ENCODE measurements around the gene EXO1.
"Not testable (repeated sequence)": the region's sequence is repeated elsewhere in the genome, so short reads cannot be mapped to it uniquely, and the experiment has no call there.

The EXO1 gene

DNA sequence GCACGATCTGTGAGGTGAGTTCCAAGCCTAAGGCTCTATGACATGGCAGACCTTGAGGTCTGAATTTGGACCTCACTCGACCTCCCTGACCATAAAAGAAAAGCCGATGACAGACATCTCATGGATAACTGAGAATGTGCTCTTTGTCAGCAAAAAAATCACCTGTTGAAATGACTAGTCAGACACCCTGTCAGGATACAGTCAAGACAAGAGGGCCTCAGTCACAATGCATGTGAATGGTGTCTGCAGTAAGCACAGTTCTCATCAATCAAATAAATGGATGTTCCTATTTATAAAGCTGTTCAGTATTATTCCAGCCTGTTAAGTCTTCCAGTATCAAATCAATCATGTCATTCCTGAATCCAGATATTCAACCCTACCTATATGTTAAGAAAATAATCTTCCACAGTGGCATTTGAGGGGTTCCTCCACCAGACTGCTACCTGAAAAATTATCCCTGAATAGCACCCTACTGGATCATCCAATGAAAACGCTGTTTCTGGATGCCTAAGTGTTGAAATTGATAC, 28.6 kb upstream of the EXO1 start:
- Histone ChIP-seq H3K9me3 (ENCODE audit: control insufficient read depth, low read length) (no peaks in the 10 kb centered on the region), H3K36me3 (ENCODE audit: control insufficient read depth, insufficient read depth, low read length) (no peaks in the 10 kb centered on the region), H3K27me3 (ENCODE audit: control insufficient read depth, insufficient read depth, low read length) (no peaks in the 10 kb centered on the region), H3K4me1 (ENCODE audit: control insufficient read depth, insufficient read depth, low read length) (no peaks in the 10 kb centered on the region), H3K4me3 (ENCODE audit: low read length) (no peak overlapping the region), H3K9ac (ENCODE audit: low read length) (no peak overlapping the region)

- no peak overlapping the region for H3K9ac ChIP-seq (ENCODE audit: low read length)
- H3K27me3 ChIP-seq (ENCODE audit: control insufficient read depth, insufficient read depth, low read length), result no peaks in the 10 kb centered on the region
- H3K4me1 ChIP-seq (ENCODE audit: control insufficient read depth, insufficient read depth, low read length), result no peaks in the 10 kb centered on the region
- no peaks in the 10 kb centered on the region for H3K9me3 ChIP-seq (ENCODE audit: control insufficient read depth, low read length)
- H3K36me3 ChIP-seq (ENCODE audit: control insufficient read depth, insufficient read depth, low read length), result no peaks in the 10 kb centered on the region
- no peak overlapping the region for H3K4me3 ChIP-seq (ENCODE audit: low read length)
Observed at GRCh38 chr1:241821363-241821762, 26.6 kb upstream of the EXO1 start.

DNA sequence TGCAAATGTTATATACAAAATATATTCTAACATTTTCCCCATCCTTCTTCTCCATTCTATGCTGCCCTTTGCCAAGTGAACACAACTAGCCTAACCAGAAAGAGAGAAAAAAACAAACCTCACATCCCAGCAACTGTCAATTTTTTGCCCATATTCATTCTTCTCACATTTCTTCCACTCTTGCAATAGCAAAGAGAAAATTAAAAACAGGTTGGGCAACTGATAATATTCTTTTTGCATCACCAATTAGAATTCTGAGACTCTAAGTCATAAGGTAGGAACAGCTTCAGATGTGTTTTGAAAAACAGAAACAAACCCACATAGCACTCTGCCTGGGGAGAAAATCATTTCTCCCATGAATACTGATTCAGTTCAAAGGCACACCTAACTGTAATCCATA, 25.2 kb upstream of the EXO1 start:
- no peaks in the 10 kb centered on the region for H3K36me3 ChIP-seq (ENCODE audit: control insufficient read depth, insufficient read depth, low read length)
- no peaks in the 10 kb centered on the region for H3K27me3 ChIP-seq (ENCODE audit: control insufficient read depth, insufficient read depth, low read length)

GRCh38 chr1:241823925-241824324, 24.1 kb upstream of the EXO1 start:
- H3K4me1 ChIP-seq (ENCODE audit: control insufficient read depth, insufficient read depth, low read length), result no peaks in the 10 kb centered on the region
- H3K4me3 ChIP-seq (ENCODE audit: low read length), result no peak overlapping the region
- H3K9ac ChIP-seq (ENCODE audit: low read length), result no peak overlapping the region
- H3K27me3 ChIP-seq (ENCODE audit: control insufficient read depth, insufficient read depth, low read length), result no peaks in the 10 kb centered on the region
- H3K36me3 ChIP-seq (ENCODE audit: control insufficient read depth, insufficient read depth, low read length), result no peaks in the 10 kb centered on the region
- no peaks in the 10 kb centered on the region for H3K9me3 ChIP-seq (ENCODE audit: control insufficient read depth, low read length)

More for the DNA sequence above, 25.2 kb upstream of the EXO1 start:
- H3K9ac ChIP-seq (ENCODE audit: low read length), result no peak overlapping the region
- H3K4me1 ChIP-seq (ENCODE audit: control insufficient read depth, insufficient read depth, low read length), result no peaks in the 10 kb centered on the region
- H3K9me3 ChIP-seq (ENCODE audit: control insufficient read depth, low read length), result no peaks in the 10 kb centered on the region
- no peak overlapping the region for H3K4me3 ChIP-seq (ENCODE audit: low read length)

DNA sequence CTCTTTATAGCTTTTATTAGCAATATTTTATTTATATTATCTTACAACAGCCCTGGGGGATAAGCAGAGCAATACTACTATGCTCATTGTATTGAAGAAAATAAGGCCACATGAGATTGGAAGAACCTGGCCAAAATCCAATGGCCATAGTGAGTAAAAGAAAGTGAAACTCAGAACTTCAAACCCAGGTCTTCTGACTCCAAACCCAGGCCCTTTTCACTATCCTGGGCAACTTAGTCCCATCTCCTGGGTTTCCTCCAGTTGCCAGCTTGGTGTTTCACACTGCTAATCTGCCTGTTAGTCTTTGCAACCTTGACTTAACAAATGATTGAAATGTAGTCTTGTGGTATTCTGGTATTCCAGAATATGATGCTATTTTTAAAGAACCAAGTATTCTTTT, 22.4 kb upstream of the EXO1 start:
- H3K9ac ChIP-seq (ENCODE audit: low read length), result no peak overlapping the region
- no peaks in the 10 kb centered on the region for H3K9me3 ChIP-seq (ENCODE audit: control insufficient read depth, low read length)
- no peaks in the 10 kb centered on the region for H3K36me3 ChIP-seq (ENCODE audit: control insufficient read depth, insufficient read depth, low read length)
- no peaks in the 10 kb centered on the region for H3K27me3 ChIP-seq (ENCODE audit: control insufficient read depth, insufficient read depth, low read length)
- no peaks in the 10 kb centered on the region for H3K4me1 ChIP-seq (ENCODE audit: control insufficient read depth, insufficient read depth, low read length)
- H3K4me3 ChIP-seq (ENCODE audit: low read length), result no peak overlapping the region

GRCh38 chr1:241826613-241827012, 21.4 kb upstream of the EXO1 start:
- H3K4me1 ChIP-seq (ENCODE audit: control insufficient read depth, insufficient read depth, low read length); H3K27me3 ChIP-seq (ENCODE audit: control insufficient read depth, insufficient read depth, low read length); H3K4me3 ChIP-seq (ENCODE audit: low read length); H3K9ac ChIP-seq (ENCODE audit: low read length); H3K36me3 ChIP-seq (ENCODE audit: control insufficient read depth, insufficient read depth, low read length); H3K9me3 ChIP-seq (ENCODE audit: control insufficient read depth, low read length): not testable (repeated sequence)

DNA sequence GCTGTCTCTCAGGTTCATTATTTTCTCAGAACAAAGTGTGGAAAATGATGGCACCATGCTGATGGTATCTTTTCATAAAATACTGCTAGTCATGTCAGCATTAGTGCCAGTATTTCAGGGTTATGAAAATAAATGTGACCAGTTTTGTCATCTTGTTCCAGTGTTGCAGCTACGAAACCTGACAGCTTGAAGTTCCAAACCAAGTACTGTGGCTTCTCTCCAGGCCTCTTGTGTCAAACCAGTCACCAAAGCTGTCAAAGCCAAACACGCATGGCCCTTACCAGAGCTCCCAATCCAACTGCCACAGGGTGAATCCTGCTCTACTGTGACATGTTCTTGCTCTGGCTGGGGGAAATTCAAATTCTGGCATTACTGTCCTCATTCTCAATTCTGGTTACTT, 20.7 kb upstream of the EXO1 start:
- Histone ChIP-seq H3K4me3 (ENCODE audit: low read length) (no peak overlapping the region), H3K9ac (ENCODE audit: low read length) (no peak overlapping the region), H3K36me3 (ENCODE audit: control insufficient read depth, insufficient read depth, low read length) (no peaks in the 10 kb centered on the region)

DNA sequence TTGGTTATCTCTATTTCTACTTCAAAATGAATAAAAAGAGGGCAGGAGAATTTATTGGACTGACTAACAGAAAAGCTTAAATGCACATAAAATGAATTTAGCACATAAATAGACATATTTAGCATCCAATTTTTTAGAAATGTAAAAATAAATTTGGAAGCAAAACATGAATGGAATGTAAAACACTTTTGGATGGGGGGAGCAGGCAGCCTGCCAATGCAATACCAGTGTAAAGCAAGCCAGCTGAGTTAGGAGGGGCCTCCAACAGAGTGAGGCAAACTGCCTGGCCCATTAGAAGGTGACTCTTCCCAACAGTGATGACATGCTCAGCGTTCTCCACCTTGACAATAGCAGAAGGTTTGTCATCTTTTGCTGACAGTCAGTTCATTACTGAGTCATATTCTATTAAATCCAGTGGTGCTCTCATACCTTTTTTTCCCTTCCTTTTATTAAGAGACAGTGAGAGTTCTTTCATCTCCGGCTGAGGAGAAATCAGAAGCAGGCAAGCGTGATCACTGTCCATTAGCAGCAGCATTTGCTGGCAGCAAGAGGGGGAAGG, 19.5 kb upstream of the EXO1 start:
- Histone ChIP-seq H3K27me3 (ENCODE audit: control insufficient read depth, insufficient read depth, low read length) (no peaks in the 10 kb centered on the region), H3K4me1 (ENCODE audit: control insufficient read depth, insufficient read depth, low read length) (no peaks in the 10 kb centered on the region), H3K9ac (ENCODE audit: low read length) (no peak overlapping the region), H3K36me3 (ENCODE audit: control insufficient read depth, insufficient read depth, low read length) (no peaks in the 10 kb centered on the region), H3K9me3 (ENCODE audit: control insufficient read depth, low read length) (no peaks in the 10 kb centered on the region), H3K4me3 (ENCODE audit: low read length) (no peak overlapping the region)

More for the DNA sequence above, 20.7 kb upstream of the EXO1 start:
- no peaks in the 10 kb centered on the region for H3K4me1 ChIP-seq (ENCODE audit: control insufficient read depth, insufficient read depth, low read length)
- H3K9me3 ChIP-seq (ENCODE audit: control insufficient read depth, low read length), result no peaks in the 10 kb centered on the region
- no peaks in the 10 kb centered on the region for H3K27me3 ChIP-seq (ENCODE audit: control insufficient read depth, insufficient read depth, low read length)

- Histone ChIP-seq H3K36me3 (ENCODE audit: control insufficient read depth, insufficient read depth, low read length) (no peaks in the 10 kb centered on the region), H3K9ac (ENCODE audit: low read length) (no peak overlapping the region), H3K4me1 (ENCODE audit: control insufficient read depth, insufficient read depth, low read length) (no peaks in the 10 kb centered on the region), H3K27me3 (ENCODE audit: control insufficient read depth, insufficient read depth, low read length) (no peaks in the 10 kb centered on the region), H3K9me3 (ENCODE audit: control insufficient read depth, low read length) (no peaks in the 10 kb centered on the region), H3K4me3 (ENCODE audit: low read length) (no peak overlapping the region)
Observed at GRCh38 chr1:241829468-241829867, 18.5 kb upstream of the EXO1 start.

- no peaks in the 10 kb centered on the region for H3K27me3 ChIP-seq (ENCODE audit: control insufficient read depth, insufficient read depth, low read length)
- H3K4me3 ChIP-seq (ENCODE audit: low read length), result no peak overlapping the region
- no peak overlapping the region for H3K9ac ChIP-seq (ENCODE audit: low read length)
- no peaks in the 10 kb centered on the region for H3K4me1 ChIP-seq (ENCODE audit: control insufficient read depth, insufficient read depth, low read length)
- no peaks in the 10 kb centered on the region for H3K9me3 ChIP-seq (ENCODE audit: control insufficient read depth, low read length)
- H3K36me3 ChIP-seq (ENCODE audit: control insufficient read depth, insufficient read depth, low read length), result no peaks in the 10 kb centered on the region
Observed at GRCh38 chr1:241834733-241835377, 13.1 kb upstream of the EXO1 start.

DNA sequence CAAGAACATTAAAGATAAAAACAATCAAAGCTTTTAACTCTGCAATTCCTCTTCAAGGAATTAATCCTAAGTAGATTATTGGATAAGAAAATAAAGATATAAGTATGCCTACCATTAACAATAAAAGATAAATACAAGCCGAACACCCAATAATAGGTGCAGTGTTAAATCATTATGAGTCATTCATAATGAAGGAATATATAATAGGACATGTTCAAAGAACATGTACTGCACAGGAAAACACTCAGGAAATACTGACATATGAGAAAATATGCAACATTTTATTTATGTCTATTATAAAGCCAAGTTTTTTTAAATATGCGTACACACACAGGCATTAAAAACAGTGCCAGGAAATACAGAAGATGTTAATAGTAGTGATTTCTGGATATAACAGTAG, 11.1 kb upstream of the EXO1 start:
- no peaks in the 10 kb centered on the region for H3K36me3 ChIP-seq (ENCODE audit: control insufficient read depth, insufficient read depth, low read length)
- no peaks in the 10 kb centered on the region for H3K9me3 ChIP-seq (ENCODE audit: control insufficient read depth, low read length)
- no peak overlapping the region for H3K9ac ChIP-seq (ENCODE audit: low read length)
- H3K27me3 ChIP-seq (ENCODE audit: control insufficient read depth, insufficient read depth, low read length), result no peaks in the 10 kb centered on the region
- H3K4me1 ChIP-seq (ENCODE audit: control insufficient read depth, insufficient read depth, low read length), result no peaks in the 10 kb centered on the region
- no peak overlapping the region for H3K4me3 ChIP-seq (ENCODE audit: low read length)

- no peak overlapping the region for H3K4me3 ChIP-seq (ENCODE audit: low read length)
- H3K9ac ChIP-seq (ENCODE audit: low read length), result no peak overlapping the region
- no peaks in the 10 kb centered on the region for H3K36me3 ChIP-seq (ENCODE audit: control insufficient read depth, insufficient read depth, low read length)
Observed at GRCh38 chr1:241837416-241837815, 10.6 kb upstream of the EXO1 start.

More at GRCh38 chr1:241837416-241837815, 10.6 kb upstream of the EXO1 start:
- H3K4me1 ChIP-seq (ENCODE audit: control insufficient read depth, insufficient read depth, low read length), result no peaks in the 10 kb centered on the region
- H3K9me3 ChIP-seq (ENCODE audit: control insufficient read depth, low read length), result no peaks in the 10 kb centered on the region
- H3K27me3 ChIP-seq (ENCODE audit: control insufficient read depth, insufficient read depth, low read length), result no peaks in the 10 kb centered on the region

Measured in mucosa of stomach (tissue), 1 donor.